ENCODE measurements around the gene DMD.

Gene DMD

DNA sequence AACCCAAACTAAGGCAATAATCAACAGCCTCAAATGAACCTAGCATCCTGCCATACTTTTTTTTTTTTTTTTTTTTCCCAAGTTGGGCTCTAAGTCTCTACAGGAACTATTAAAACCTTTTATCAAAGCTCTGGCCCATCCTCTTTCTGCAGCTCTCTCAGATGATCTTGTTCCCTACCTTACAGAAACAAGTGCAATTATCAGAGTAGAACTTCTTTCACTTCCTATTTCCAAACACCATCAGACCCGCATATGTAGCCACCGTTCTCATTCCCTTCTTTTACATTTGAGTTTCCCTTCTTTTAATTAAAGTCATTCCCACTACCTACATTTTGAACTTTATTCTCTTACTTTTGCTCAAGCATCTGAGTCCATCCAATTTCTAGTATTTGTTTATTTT, 690.6 kb downstream of the DMD start:
- Histone ChIP-seq H3K4me3 (ENCODE audit: low read length, poor library complexity, severe bottlenecking) (no peak overlapping the region), H3K79me2 (ENCODE audit: insufficient read depth, low read length) (no peaks in the 10 kb centered on the region), H3K36me3 (ENCODE audit: insufficient read depth, low read length) (no peaks in the 10 kb centered on the region), H3F3A (ENCODE audit: low read depth) (no peaks in the 10 kb centered on the region), H3K9me3 (ENCODE audit: insufficient read depth, low read depth, low read length) (no peaks in the 10 kb centered on the region), H3K27me3 (ENCODE audit: insufficient read depth, low read length, poor library complexity, severe bottlenecking) (no peaks in the 10 kb centered on the region), H4K20me1 (ENCODE audit: insufficient read depth, low read length, poor library complexity, severe bottlenecking) (no peaks in the 10 kb centered on the region), H3K4me2 (ENCODE audit: low read depth, low read length, poor library complexity, severe bottlenecking) (no peak overlapping the region), H3K4me1 (ENCODE audit: insufficient read depth, low read length, poor library complexity, severe bottlenecking) (no peaks in the 10 kb centered on the region), H3K9me2 (replicated peaks; ENCODE audit: low read depth, low read length) (no peaks in the 10 kb centered on the region), H2AFZ (ENCODE audit: low read length) (no peak overlapping the region), H3K9ac (ENCODE audit: low read depth, low read length, poor library complexity, severe bottlenecking) (no peak overlapping the region)
- no peak for TF ChIP-seq EZH2phosphoT487 (IDR thresholded peaks at IDR 0.05; ENCODE audit: borderline replicate concordance)
- TF ChIP-seq, protein P1, sequence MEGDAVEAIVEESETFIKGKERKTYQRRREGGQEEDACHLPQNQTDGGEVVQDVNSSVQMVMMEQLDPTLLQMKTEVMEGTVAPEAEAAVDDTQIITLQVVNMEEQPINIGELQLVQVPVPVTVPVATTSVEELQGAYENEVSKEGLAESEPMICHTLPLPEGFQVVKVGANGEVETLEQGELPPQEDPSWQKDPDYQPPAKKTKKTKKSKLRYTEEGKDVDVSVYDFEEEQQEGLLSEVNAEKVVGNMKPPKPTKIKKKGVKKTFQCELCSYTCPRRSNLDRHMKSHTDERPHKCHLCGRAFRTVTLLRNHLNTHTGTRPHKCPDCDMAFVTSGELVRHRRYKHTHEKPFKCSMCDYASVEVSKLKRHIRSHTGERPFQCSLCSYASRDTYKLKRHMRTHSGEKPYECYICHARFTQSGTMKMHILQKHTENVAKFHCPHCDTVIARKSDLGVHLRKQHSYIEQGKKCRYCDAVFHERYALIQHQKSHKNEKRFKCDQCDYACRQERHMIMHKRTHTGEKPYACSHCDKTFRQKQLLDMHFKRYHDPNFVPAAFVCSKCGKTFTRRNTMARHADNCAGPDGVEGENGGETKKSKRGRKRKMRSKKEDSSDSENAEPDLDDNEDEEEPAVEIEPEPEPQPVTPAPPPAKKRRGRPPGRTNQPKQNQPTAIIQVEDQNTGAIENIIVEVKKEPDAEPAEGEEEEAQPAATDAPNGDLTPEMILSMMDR (conservative IDR thresholded peaks at IDR 0.05; ENCODE audit: low read length), result no peak

- Histone ChIP-seq H3K9me3 (ENCODE audit: insufficient read depth, low read depth, low read length) (no peaks in the 10 kb centered on the region), H3K9me2 (replicated peaks; ENCODE audit: low read depth, low read length) (no peaks in the 10 kb centered on the region), H3K4me2 (ENCODE audit: low read depth, low read length, poor library complexity, severe bottlenecking) (no peak overlapping the region), H3F3A (ENCODE audit: low read depth) (no peaks in the 10 kb centered on the region), H3K27me3 (ENCODE audit: insufficient read depth, low read length, poor library complexity, severe bottlenecking) (no peaks in the 10 kb centered on the region), H4K20me1 (ENCODE audit: insufficient read depth, low read length, poor library complexity, severe bottlenecking) (no peaks in the 10 kb centered on the region), H3K36me3 (ENCODE audit: insufficient read depth, low read length) (no peaks in the 10 kb centered on the region), H3K4me3 (ENCODE audit: low read length, poor library complexity, severe bottlenecking) (no peak overlapping the region), H3K9ac (ENCODE audit: low read depth, low read length, poor library complexity, severe bottlenecking) (no peak overlapping the region), H2AFZ (ENCODE audit: low read length) (no peak overlapping the region), H3K4me1 (ENCODE audit: insufficient read depth, low read length, poor library complexity, severe bottlenecking) (no peaks in the 10 kb centered on the region), H3K79me2 (ENCODE audit: insufficient read depth, low read length) (no peaks in the 10 kb centered on the region)
- TF ChIP-seq, protein P1 (conservative IDR thresholded peaks at IDR 0.05; ENCODE audit: low read length), result no peak
- TF ChIP-seq EZH2phosphoT487 (IDR thresholded peaks at IDR 0.05; ENCODE audit: borderline replicate concordance), result no peak
These were observed 696.4 kb downstream of the DMD start for GRCh38 chrX:32514986-32515385.

DNA sequence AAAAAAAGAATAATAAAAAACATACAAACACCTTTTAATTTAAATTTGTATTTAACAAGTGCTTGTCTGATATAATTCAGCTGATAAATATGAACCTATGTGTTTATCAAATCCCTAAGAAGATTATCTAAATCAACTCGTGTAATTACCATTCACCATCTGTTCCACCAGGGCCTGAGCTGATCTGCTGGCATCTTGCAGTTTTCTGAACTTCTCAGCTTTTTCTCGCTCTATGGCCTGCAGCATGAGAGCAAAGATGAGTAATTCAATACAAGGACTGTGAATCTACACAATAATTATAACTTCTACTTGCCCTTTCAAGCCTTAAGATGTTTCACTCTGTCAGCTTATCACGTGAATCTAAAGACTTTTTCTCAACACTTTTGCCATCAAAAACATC, 709.7 kb downstream of the DMD start:
- Histone ChIP-seq H3K9me3 (ENCODE audit: insufficient read depth, low read depth, low read length) (no peaks in the 10 kb centered on the region), H3K27me3 (ENCODE audit: insufficient read depth, low read length, poor library complexity, severe bottlenecking) (no peaks in the 10 kb centered on the region), H3K9ac (ENCODE audit: low read depth, low read length, poor library complexity, severe bottlenecking) (no peak overlapping the region), H4K20me1 (ENCODE audit: insufficient read depth, low read length, poor library complexity, severe bottlenecking) (no peaks in the 10 kb centered on the region), H3K79me2 (ENCODE audit: insufficient read depth, low read length) (no peaks in the 10 kb centered on the region), H3K9me2 (replicated peaks; ENCODE audit: low read depth, low read length) (no peaks in the 10 kb centered on the region), H3F3A (ENCODE audit: low read depth) (no peaks in the 10 kb centered on the region), H3K4me2 (ENCODE audit: low read depth, low read length, poor library complexity, severe bottlenecking) (no peak overlapping the region), H2AFZ (ENCODE audit: low read length) (no peak overlapping the region), H3K4me3 (ENCODE audit: low read length, poor library complexity, severe bottlenecking) (no peak overlapping the region), H3K36me3 (ENCODE audit: insufficient read depth, low read length) (no peaks in the 10 kb centered on the region), H3K4me1 (ENCODE audit: insufficient read depth, low read length, poor library complexity, severe bottlenecking) (no peaks in the 10 kb centered on the region)
- TF ChIP-seq, protein P1 (conservative IDR thresholded peaks at IDR 0.05; ENCODE audit: low read length), result no peak
- TF ChIP-seq EZH2phosphoT487 (IDR thresholded peaks at IDR 0.05; ENCODE audit: borderline replicate concordance), result no peak
